GM18868 (cell line): ENCODE results near the gene BICC1.

Experiments
- ATAC-seq: cut with Tn5 transposase; IDR thresholded peaks from one replicate; pipeline ENCODE4 v1.9.1; 2021; ENCODE audit warnings: mild to moderate bottlenecking, moderate library complexity; ENCODE audit not compliant: unreplicated experiment

Gene BICC1

GRCh38 chr10:58645416-58646146 lies 132.9 kb downstream of the BICC1 start:
- no peak for ATAC-seq

GRCh38 chr10:58647376-58648112 lies 134.9 kb downstream of the BICC1 start:
- no peak for ATAC-seq

- no peak for ATAC-seq
Measured at GRCh38 chr10:58648131-58648530, 135.5 kb downstream of the BICC1 start.

GRCh38 chr10:58651040-58651439 lies 138.4 kb downstream of the BICC1 start:
- no peak for ATAC-seq

GRCh38 chr10:58651742-58652141 lies 139.1 kb downstream of the BICC1 start:
- ATAC-seq, result no peak

GRCh38 chr10:58653139-58653538 lies 140.5 kb downstream of the BICC1 start:
- ATAC-seq, result no peak

- ATAC-seq, result no peak
Measured at GRCh38 chr10:58660575-58661255, 148.0 kb downstream of the BICC1 start.

- ATAC-seq, result no peak
Measured at GRCh38 chr10:58661336-58661735, 148.7 kb downstream of the BICC1 start.

- ATAC-seq, result no peak
Measured at GRCh38 chr10:58661902-58662301, 149.2 kb downstream of the BICC1 start.

- no peak for ATAC-seq
Measured at GRCh38 chr10:58662314-58662713, 149.6 kb downstream of the BICC1 start.

GRCh38 chr10:58665361-58665760 lies 152.7 kb downstream of the BICC1 start:
- no peak for ATAC-seq

GRCh38 chr10:58666024-58666423 lies 153.4 kb downstream of the BICC1 start:
- no peak for ATAC-seq

- ATAC-seq, result no peak
Measured at GRCh38 chr10:58667658-58668310, 155.1 kb downstream of the BICC1 start.

GRCh38 chr10:58672845-58673244 lies 160.2 kb downstream of the BICC1 start:
- ATAC-seq, result no peak

- ATAC-seq, result no peak
Measured at GRCh38 chr10:58674251-58674650, 161.6 kb downstream of the BICC1 start.

GRCh38 chr10:58675321-58675720 lies 162.6 kb downstream of the BICC1 start:
- no peak for ATAC-seq

GRCh38 chr10:58691528-58691927 lies 178.9 kb downstream of the BICC1 start:
- ATAC-seq, result no peak

- ATAC-seq, result no peak
Measured at GRCh38 chr10:58693919-58694318, 181.2 kb downstream of the BICC1 start.

GRCh38 chr10:58695022-58695421 lies 182.3 kb downstream of the BICC1 start:
- no peak for ATAC-seq

- ATAC-seq, result no peak
Measured at GRCh38 chr10:58696736-58697135, 184.1 kb downstream of the BICC1 start.

- no peak for ATAC-seq
Measured at GRCh38 chr10:58697691-58698090, 185.0 kb downstream of the BICC1 start.
